ENCODE results near the gene CYP3A7. TPM values are rescaled to one million over a fixed set of nuclear protein-coding genes. Genes with fewer than 3 reads are reported as not detected.

The CYP3A7 gene
- total RNA-seq, 1 experiment from 2014 or later: not detected

GRCh38 chr7:99679032-99679399, 56.0 kb downstream of the CYP3A7 start:
- peak; percentile 99 for ATAC-seq
- Histone ChIP-seq H3K4me3 (ENCODE audit: low read length) (no peak overlapping the region), H3K9me2 (replicated peaks; ENCODE audit: low read length) (no peaks in the 10 kb centered on the region), H3K4me1 (ENCODE audit: insufficient read depth, low read length) (peaks cover 11% of the 10 kb centered on the region), H3K27me3 (ENCODE audit: low read length) (no peaks in the 10 kb centered on the region), H3K9ac (ENCODE audit: low read length) (no peak overlapping the region), H3K4me2 (ENCODE audit: low read length) (peak overlapping the region; percentile 57), H3K27ac (ENCODE audit: low read length) (no peak overlapping the region), H2AFZ (ENCODE audit: low read length) (peak overlapping the region; percentile 43), H3K9me3 (ENCODE audit: low read length) (no peaks in the 10 kb centered on the region), H3K79me2 (ENCODE audit: low read length) (no peaks in the 10 kb centered on the region), H4K20me1 (ENCODE audit: low read length) (no peaks in the 10 kb centered on the region), H3F3A (ENCODE audit: low read length, unreplicated experiment) (no peaks in the 10 kb centered on the region), H3K36me3 (ENCODE audit: low read depth, low read length) (no peaks in the 10 kb centered on the region)
- intact Hi-C loops (cut with micrococcal nuclease): loop anchor here (10.0 kb wide), 1 partner anchor 86 kb away; no protein-coding TSS in a partner anchor
- ChIA-PET POLR2A (ENCODE audit: unreplicated experiment) (interaction anchor here (0.6 kb wide), 1 partner anchor 57 kb away, joined by 4 read pairs; no protein-coding TSS in a partner anchor), CTCF (no interaction called here)
- peak; percentile 75 for DNase-seq
- TF ChIP-seq CTCF (conservative IDR thresholded peaks at IDR 0.05; ENCODE audit: low read depth, low read length) (no peak), EZH2phosphoT487 (IDR thresholded peaks at IDR 0.05; ENCODE audit: borderline replicate concordance, low read length) (no peak), EZH2 (IDR thresholded peaks at IDR 0.05; ENCODE audit: low read length, unreplicated experiment) (no peak)
- BruUV-seq (replicated peaks): no TSS peak

GRCh38 chr7:99677648-99678045, 57.3 kb downstream of the CYP3A7 start:
- TF ChIP-seq EZH2 (IDR thresholded peaks at IDR 0.05; ENCODE audit: low read length, unreplicated experiment) (no peak), CTCF (conservative IDR thresholded peaks at IDR 0.05; ENCODE audit: low read depth, low read length) (no peak), EZH2phosphoT487 (IDR thresholded peaks at IDR 0.05; ENCODE audit: borderline replicate concordance, low read length) (no peak)
- ATAC-seq (no peak), DNase-seq (no peak)
- H3K4me3 ChIP-seq (ENCODE audit: low read length): no peak overlapping the region
- POLR2A ChIA-PET (ENCODE audit: unreplicated experiment): no interaction called here
- H3K27ac ChIP-seq (ENCODE audit: low read length): no peak overlapping the region
- no peaks in the 10 kb centered on the region for H3K79me2 ChIP-seq (ENCODE audit: low read length)
- no peaks in the 10 kb centered on the region for H3K36me3 ChIP-seq (ENCODE audit: low read depth, low read length)
- no peaks in the 10 kb centered on the region for H3K9me3 ChIP-seq (ENCODE audit: low read length)
- H3K9ac ChIP-seq (ENCODE audit: low read length): no peak overlapping the region
- no peak overlapping the region for H3K4me2 ChIP-seq (ENCODE audit: low read length)
- H3F3A ChIP-seq (ENCODE audit: low read length, unreplicated experiment): no peaks in the 10 kb centered on the region
- CTCF ChIA-PET: no interaction called here
- no peaks in the 10 kb centered on the region for H3K27me3 ChIP-seq (ENCODE audit: low read length)
- H2AFZ ChIP-seq (ENCODE audit: low read length): no peak overlapping the region
- peaks cover 11% of the 10 kb centered on the region for H3K4me1 ChIP-seq (ENCODE audit: insufficient read depth, low read length)
- intact Hi-C loops (cut with micrococcal nuclease): loop anchor here (10.0 kb wide), 1 partner anchor 87 kb away; no protein-coding TSS in a partner anchor
- H4K20me1 ChIP-seq (ENCODE audit: low read length): no peaks in the 10 kb centered on the region
- no peaks in the 10 kb centered on the region for H3K9me2 ChIP-seq (replicated peaks; ENCODE audit: low read length)
- BruUV-seq (replicated peaks): no TSS peak

- TF ChIP-seq CTCF (conservative IDR thresholded peaks at IDR 0.05; ENCODE audit: low read depth, low read length) (no peak), EZH2phosphoT487 (IDR thresholded peaks at IDR 0.05; ENCODE audit: borderline replicate concordance, low read length) (no peak)
- ATAC-seq (no peak), DNase-seq (no peak)
- Histone ChIP-seq H3K9ac (ENCODE audit: low read length) (no peak overlapping the region), H3K27me3 (ENCODE audit: low read length) (no peaks in the 10 kb centered on the region), H2AFZ (ENCODE audit: low read length) (no peak overlapping the region), H3F3A (ENCODE audit: low read length, unreplicated experiment) (no peaks in the 10 kb centered on the region), H3K79me2 (ENCODE audit: low read length) (no peaks in the 10 kb centered on the region), H3K27ac (ENCODE audit: low read length) (no peak overlapping the region), H3K9me2 (replicated peaks; ENCODE audit: low read length) (no peaks in the 10 kb centered on the region), H3K4me1 (ENCODE audit: insufficient read depth, low read length) (peaks cover 11% of the 10 kb centered on the region), H4K20me1 (ENCODE audit: low read length) (no peaks in the 10 kb centered on the region), H3K9me3 (ENCODE audit: low read length) (no peaks in the 10 kb centered on the region), H3K4me3 (ENCODE audit: low read length) (no peak overlapping the region), H3K4me2 (ENCODE audit: low read length) (no peak overlapping the region), H3K36me3 (ENCODE audit: low read depth, low read length) (no peaks in the 10 kb centered on the region)
- CTCF ChIA-PET: no interaction called here
- intact Hi-C loops (cut with micrococcal nuclease): loop anchor here (10.0 kb wide), 1 partner anchor 88 kb away; no protein-coding TSS in a partner anchor
- POLR2A ChIA-PET (ENCODE audit: unreplicated experiment): no interaction called here
- BruUV-seq (replicated peaks): no TSS peak
Measured at GRCh38 chr7:99677013-99677647, 57.9 kb downstream of the CYP3A7 start.

Measured in PC-3 (cell line).